Caco-2 (cell line): ENCODE results near the gene ADAM30. TPM values are rescaled to one million over a fixed set of nuclear protein-coding genes. Genes with fewer than 3 reads are reported as not detected.

Source experiments
- BruUV-seq: library from RNA; stranded (reverse); fragments of 400-500 nt; replicated peaks from 2 replicates; lab custom pipeline; 2021; lab: Mats Ljungman, UMichigan
- CTCF ChIA-PET: fragments of 300-600 bp; sonication (Branson Sonifier 250); formaldehyde crosslinking; loops from one replicate; lab custom pipeline; 2022; ENCODE audit warnings: antibody characterized with exemption; lab: Charles Lee
- POLR2A ChIA-PET: fragments of 300-600 bp; sonication (Branson Sonifier 250); formaldehyde crosslinking; loops from one replicate; lab custom pipeline; 2022; ENCODE audit warnings: antibody characterized with exemption; lab: Charles Lee
- DNase-seq, 2 experiments: peaks; one replicate each; pipeline versions ENCODE4 v3.0.0 to v3.0.0-alpha.2; 2020 to 2022
- H3K27me3 ChIP-seq: replicated peaks from 2 replicates; pipeline ENCODE4 v1.6.0; 2011; ENCODE audit warnings: low read length; ENCODE audit not compliant: control insufficient read depth, insufficient read depth
- H3K36me3 ChIP-seq: 2 replicates; pipeline ENCODE4 v1.5.1; 2011; ENCODE audit warnings: low read length; ENCODE audit not compliant: control insufficient read depth, insufficient read depth
- H3K4me1 ChIP-seq: fragments of 250-450 bp; sonication (Bioruptor Pico); 2 replicates; pipeline ENCODE4 v1.5.1; 2020; ENCODE audit warnings: mild to moderate bottlenecking
- H3K4me3 ChIP-seq: 2 replicates; pipeline ENCODE4 v1.5.1; 2011; ENCODE audit warnings: low read depth, mild to moderate bottlenecking, control low read depth, low read length
- H3K9me3 ChIP-seq: fragments of 250-450 bp; sonication (Bioruptor Pico); 2 replicates; pipeline ENCODE4 v1.5.1; 2020; ENCODE audit warnings: mild to moderate bottlenecking, moderate library complexity
- H3K27ac Mint-ChIP-seq: one replicate; pipeline ENCODE4 v1.8.0; 2022; ENCODE audit warnings: mixed read lengths; ENCODE audit not compliant: unreplicated experiment
- H3K27me3 Mint-ChIP-seq: one replicate; pipeline ENCODE4 v1.8.0; 2022; ENCODE audit warnings: mixed read lengths; ENCODE audit not compliant: insufficient read depth, unreplicated experiment
- H3K36me3 Mint-ChIP-seq: one replicate; pipeline ENCODE4 v1.8.0; 2022; ENCODE audit warnings: mild to moderate bottlenecking, mixed read lengths; ENCODE audit not compliant: insufficient read depth, unreplicated experiment
- H3K4me1 Mint-ChIP-seq: one replicate; pipeline ENCODE4 v1.8.0; 2022; ENCODE audit warnings: low read depth, mixed read lengths; ENCODE audit not compliant: unreplicated experiment
- H3K4me3 Mint-ChIP-seq: one replicate; pipeline ENCODE4 v1.8.0; 2022; ENCODE audit warnings: mild to moderate bottlenecking, moderate library complexity, mixed read lengths; ENCODE audit not compliant: unreplicated experiment
- H3K9me3 Mint-ChIP-seq: one replicate; pipeline ENCODE4 v1.8.0; 2022; ENCODE audit warnings: mixed read lengths; ENCODE audit not compliant: unreplicated experiment
- intact Hi-C: fragments of 100-400 bp; cut with micrococcal nuclease; formaldehyde crosslinking; loops from one replicate; pipeline ENCODE4 v1.10.0; 2022; ENCODE audit not compliant: unreplicated experiment
- total RNA-seq: library from RNA; stranded (reverse); gene quantifications from 2 replicates; pipeline ENCODE4 v1.2.3, GENCODE V29; 2022
- TF ChIP-seq, protein P1 (sequence below), 2 experiments: fragments of 200-600 bp in 1 of 2; IDR thresholded peaks; 1 replicate in 1 of 2; 2 replicates in 1 of 2; pipeline versions ENCODE4 v1.5.1 to v1.8.0; 2011 to 2022; ENCODE audit warnings: antibody characterized with exemption in 1 of 2, control low read depth in 1 of 2, inconsistent platforms in 1 of 2, low read depth in 1 of 2, low read length in 1 of 2, mild to moderate bottlenecking in 1 of 2, moderate library complexity in 1 of 2; ENCODE audit not compliant: insufficient read depth in 1 of 2, severe bottlenecking in 1 of 2, unreplicated experiment in 1 of 2

ADAM30 gene
- total RNA-seq, 1 experiment from 2014 or later: not detected

DNA sequence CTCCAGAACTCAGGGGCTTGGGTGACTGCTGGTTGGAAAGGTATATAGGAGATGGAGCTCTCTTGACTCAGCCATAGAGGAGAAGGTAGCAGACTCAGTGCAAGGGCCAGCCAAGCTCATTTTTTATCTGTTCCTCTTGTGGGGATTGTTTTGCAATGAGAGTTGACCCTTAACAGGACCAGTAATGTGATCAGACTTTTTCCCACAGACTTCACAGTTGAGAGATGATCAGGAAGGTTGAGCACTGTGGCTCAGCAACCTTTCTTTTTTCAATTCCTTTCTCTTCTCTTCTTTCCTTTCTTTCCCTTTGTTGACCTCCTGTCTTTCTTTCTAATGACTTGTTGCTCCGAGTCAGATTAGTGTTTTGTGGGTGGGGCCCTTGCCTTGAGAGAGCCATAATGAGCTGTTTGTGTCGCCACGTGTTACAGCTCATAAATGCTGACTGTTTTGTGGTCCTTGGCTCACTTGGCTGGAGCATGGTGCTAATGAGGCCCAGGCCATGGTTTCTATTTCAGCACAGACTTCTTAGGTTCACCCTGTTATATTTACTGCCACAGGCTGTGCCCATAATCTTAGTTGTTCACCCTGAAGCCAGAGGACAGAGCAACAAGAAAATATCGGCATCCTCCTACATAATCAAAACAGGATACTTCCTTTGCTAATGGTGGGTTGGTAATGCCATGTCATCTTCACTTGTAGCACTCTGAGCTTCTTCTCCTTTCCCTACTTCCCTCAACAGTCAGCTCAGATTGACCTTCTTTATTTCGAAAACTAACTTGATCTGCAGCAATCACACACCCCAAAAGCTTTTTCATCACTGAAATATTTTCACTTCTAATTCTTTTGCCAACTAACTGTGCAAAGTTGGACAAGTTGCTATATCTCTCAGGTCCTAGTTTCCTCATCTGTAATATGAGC, 13.9 kb downstream of the ADAM30 start:
- no peaks in the 10 kb centered on the region for H3K27me3 ChIP-seq
- Mint-ChIP-seq H3K27ac (no peak overlapping the region), H3K4me1 (no peaks in the 10 kb centered on the region), H3K9me3 (no peaks in the 10 kb centered on the region), H3K27me3 (no peaks in the 10 kb centered on the region), H3K4me3 (no peak overlapping the region), H3K36me3 (no peaks in the 10 kb centered on the region)
- H3K36me3 ChIP-seq: no peaks in the 10 kb centered on the region
- TF ChIP-seq, protein P1, sequence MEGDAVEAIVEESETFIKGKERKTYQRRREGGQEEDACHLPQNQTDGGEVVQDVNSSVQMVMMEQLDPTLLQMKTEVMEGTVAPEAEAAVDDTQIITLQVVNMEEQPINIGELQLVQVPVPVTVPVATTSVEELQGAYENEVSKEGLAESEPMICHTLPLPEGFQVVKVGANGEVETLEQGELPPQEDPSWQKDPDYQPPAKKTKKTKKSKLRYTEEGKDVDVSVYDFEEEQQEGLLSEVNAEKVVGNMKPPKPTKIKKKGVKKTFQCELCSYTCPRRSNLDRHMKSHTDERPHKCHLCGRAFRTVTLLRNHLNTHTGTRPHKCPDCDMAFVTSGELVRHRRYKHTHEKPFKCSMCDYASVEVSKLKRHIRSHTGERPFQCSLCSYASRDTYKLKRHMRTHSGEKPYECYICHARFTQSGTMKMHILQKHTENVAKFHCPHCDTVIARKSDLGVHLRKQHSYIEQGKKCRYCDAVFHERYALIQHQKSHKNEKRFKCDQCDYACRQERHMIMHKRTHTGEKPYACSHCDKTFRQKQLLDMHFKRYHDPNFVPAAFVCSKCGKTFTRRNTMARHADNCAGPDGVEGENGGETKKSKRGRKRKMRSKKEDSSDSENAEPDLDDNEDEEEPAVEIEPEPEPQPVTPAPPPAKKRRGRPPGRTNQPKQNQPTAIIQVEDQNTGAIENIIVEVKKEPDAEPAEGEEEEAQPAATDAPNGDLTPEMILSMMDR (IDR thresholded peaks at IDR 0.05; ENCODE audit: insufficient read depth in 1 of 2, low read depth in 1 of 2, low read length in 1 of 2, severe bottlenecking in 1 of 2, unreplicated experiment in 1 of 2): no peak
- ChIA-PET POLR2A (no interaction called here), CTCF (no interaction called here)
- H3K4me1 ChIP-seq: no peaks in the 10 kb centered on the region
- H3K9me3 ChIP-seq: no peaks in the 10 kb centered on the region
- DNase-seq: no peak
- H3K4me3 ChIP-seq: no peak overlapping the region
- intact Hi-C loops: no loop called here
- no TSS peak for BruUV-seq

DNA sequence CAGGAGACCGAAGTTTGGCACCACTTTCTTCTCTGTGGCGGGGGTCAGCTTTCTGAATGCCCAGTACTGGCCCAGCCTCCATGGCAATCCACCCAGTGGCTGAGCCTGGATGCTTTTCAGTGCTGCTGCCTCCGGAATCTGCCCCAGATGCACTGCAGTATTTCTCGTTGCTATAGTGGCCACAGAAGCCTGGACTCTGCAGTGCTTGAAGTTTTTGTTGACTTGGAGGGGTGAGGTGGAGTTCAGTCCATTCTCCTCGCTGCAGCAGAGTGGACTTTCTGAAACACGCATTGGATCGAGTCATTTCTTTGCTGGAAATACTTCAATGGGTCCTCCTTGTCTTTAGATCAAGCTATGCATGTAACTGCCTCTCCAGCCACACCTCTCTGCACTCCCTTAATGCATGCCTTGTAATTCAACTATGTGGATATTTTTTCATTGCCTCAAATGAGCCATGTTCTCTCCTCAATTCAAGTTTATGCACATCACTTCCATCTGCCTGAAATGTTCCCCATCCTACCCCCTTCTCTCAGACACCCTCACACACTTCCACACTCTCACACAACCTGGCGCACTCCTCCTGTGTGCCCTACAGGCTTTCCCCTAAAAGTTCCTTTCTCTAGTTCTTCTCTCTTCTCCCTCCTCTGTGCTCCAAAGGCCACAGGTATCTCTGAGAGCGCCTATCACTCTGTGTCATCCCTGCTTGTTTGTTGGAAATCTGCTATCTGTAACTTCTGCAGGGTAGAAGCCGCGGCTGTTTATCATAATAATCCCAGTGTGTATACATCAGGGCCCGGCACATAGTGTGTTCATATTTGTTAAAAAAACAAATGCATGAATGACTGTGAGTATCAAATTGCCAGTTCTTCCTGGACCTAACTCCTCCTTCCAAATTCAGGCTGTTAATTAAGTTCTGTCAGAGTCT, 16.5 kb downstream of the ADAM30 start:
- H3K4me3 Mint-ChIP-seq: no peak overlapping the region
- DNase-seq: no peak
- no peak overlapping the region for H3K27ac Mint-ChIP-seq
- BruUV-seq: no TSS peak
- CTCF ChIA-PET: no interaction called here
- no peaks in the 10 kb centered on the region for H3K9me3 Mint-ChIP-seq
- no peaks in the 10 kb centered on the region for H3K4me1 Mint-ChIP-seq
- intact Hi-C loops: loop anchor here (10.0 kb wide), 1 partner anchor 65 kb away; no protein-coding TSS in a partner anchor
- H3K36me3 Mint-ChIP-seq: no peaks in the 10 kb centered on the region
- no peaks in the 10 kb centered on the region for H3K27me3 Mint-ChIP-seq
- POLR2A ChIA-PET: no interaction called here
- H3K36me3 ChIP-seq: no peaks in the 10 kb centered on the region
- no peaks in the 10 kb centered on the region for H3K4me1 ChIP-seq
- H3K9me3 ChIP-seq: no peaks in the 10 kb centered on the region
- no peak overlapping the region for H3K4me3 ChIP-seq
- no peaks in the 10 kb centered on the region for H3K27me3 ChIP-seq
- TF ChIP-seq, protein P1 (IDR thresholded peaks at IDR 0.05; ENCODE audit: insufficient read depth in 1 of 2, low read depth in 1 of 2, low read length in 1 of 2, severe bottlenecking in 1 of 2, unreplicated experiment in 1 of 2): no peak

- Histone ChIP-seq H3K4me1 (no peaks in the 10 kb centered on the region), H3K36me3 (no peaks in the 10 kb centered on the region), H3K27me3 (no peaks in the 10 kb centered on the region), H3K4me3 (no peak overlapping the region), H3K9me3 (no peaks in the 10 kb centered on the region)
- no peak overlapping the region for H3K4me3 Mint-ChIP-seq
- no peaks in the 10 kb centered on the region for H3K9me3 Mint-ChIP-seq
- H3K4me1 Mint-ChIP-seq: no peaks in the 10 kb centered on the region
- CTCF ChIA-PET: no interaction called here
- POLR2A ChIA-PET: no interaction called here
- no peaks in the 10 kb centered on the region for H3K36me3 Mint-ChIP-seq
- DNase-seq: no peak
- TF ChIP-seq, protein P1 (IDR thresholded peaks at IDR 0.05; ENCODE audit: insufficient read depth in 1 of 2, low read depth in 1 of 2, low read length in 1 of 2, severe bottlenecking in 1 of 2, unreplicated experiment in 1 of 2): no peak
- intact Hi-C loops: loop anchor here (10.0 kb wide), 1 partner anchor 67 kb away; no protein-coding TSS in a partner anchor
- H3K27ac Mint-ChIP-seq: no peak overlapping the region
- no peaks in the 10 kb centered on the region for H3K27me3 Mint-ChIP-seq
- no TSS peak for BruUV-seq
These were observed 18.1 kb downstream of the ADAM30 start for GRCh38 chr1:119878171-119878570.
